GM19467 (cell line): ENCODE results near the gene RIC1.

ENCODE experiments used
- ATAC-seq: cut with Tn5 transposase; IDR thresholded peaks from one replicate; pipeline ENCODE4 v1.9.1; 2021; ENCODE audit warnings: mild to moderate bottlenecking, moderate library complexity; ENCODE audit not compliant: unreplicated experiment

RIC1 gene

GRCh38 chr9:5819174-5819573 lies 190.3 kb downstream of the RIC1 start:
- ATAC-seq: no peak

- no peak for ATAC-seq
These were observed 191.5 kb downstream of the RIC1 start for GRCh38 chr9:5820425-5820824.

GRCh38 chr9:5825223-5825622 lies 196.3 kb downstream of the RIC1 start:
- no peak for ATAC-seq
